Esophagus muscularis mucosa (tissue), 4 donors: ENCODE data around the gene ACTR1B. TPM values are rescaled to one million over a fixed set of nuclear protein-coding genes. Genes with fewer than 3 reads are reported as not detected.

Source experiments
- DNase-seq: peaks from one replicate; pipeline ENCODE4 v3.0.0-alpha.2; 2017; ENCODE audit errors: extremely low spot score
- H3K27ac ChIP-seq, 4 donors: fragments of 200-600 bp; sonication (generic); replicated peaks in 1 of 4; 1 replicate in 3 of 4; 2 replicates in 1 of 4; pipeline ENCODE4 v1.5.1; 2016 to 2019; ENCODE audit warnings: mild to moderate bottlenecking in 1 of 4
- H3K27me3 ChIP-seq, 4 donors: fragments of 200-600 bp; sonication (generic); one replicate each; pipeline versions ENCODE4 v1.5.1 to v1.6.0; 2016 to 2019
- H3K36me3 ChIP-seq, 4 donors: fragments of 200-600 bp; sonication (generic); one replicate each; pipeline ENCODE4 v1.5.1; 2016 to 2019
- H3K4me1 ChIP-seq, 4 donors: fragments of 200-600 bp; sonication (generic); one replicate each; pipeline ENCODE4 v1.5.1; 2016 to 2019
- H3K4me3 ChIP-seq, 4 donors: fragments of 200-600 bp; sonication (generic); 1 replicate in 2 of 4; 2 replicates in 2 of 4; pipeline ENCODE4 v1.5.1; 2016 to 2019; ENCODE audit warnings: mild to moderate bottlenecking in 4 of 4, moderate library complexity in 1 of 4
- H3K9me3 ChIP-seq, 4 donors: fragments of 200-600 bp; sonication (generic); 1 replicate in 3 of 4; 2 replicates in 1 of 4; pipeline ENCODE4 v1.5.1; 2016 to 2019
- CTCF ChIP-seq, 3 experiments: fragments of 200-600 bp in 2 of 3; fragments of 450-650 bp in 1 of 3; sonication (generic) in 2 of 3; IDR thresholded peaks; one replicate each; pipeline ENCODE4 v1.5.1; 2017 to 2019; ENCODE audit warnings: antibody characterized with exemption in 3 of 3, mild to moderate bottlenecking in 2 of 3, moderate library complexity in 1 of 3
- EP300 ChIP-seq: sonication (generic); formaldehyde crosslinking; IDR thresholded peaks from one replicate; pipeline ENCODE4 v1.6.1; 2017; ENCODE audit warnings: antibody characterized with exemption
- POLR2A ChIP-seq: fragments of 450-650 bp; IDR thresholded peaks from one replicate; pipeline ENCODE4 v1.6.1; 2017; ENCODE audit warnings: antibody characterized with exemption, moderate library complexity, mild to moderate bottlenecking, low read depth
- POLR2AphosphoS5 ChIP-seq, 2 donors: sonication (generic); formaldehyde crosslinking; IDR thresholded peaks; one replicate each; pipeline ENCODE4 v1.6.1; 2017; ENCODE audit warnings: antibody characterized with exemption in 2 of 2
- WGBS: methylation state at CpG from one replicate; pipeline ENCODE4 v1.1.5; 2018; 5-methylcytosine and 5-hydroxymethylcytosine counted together
- intact Hi-C: fragments of 100-400 bp; cut with DNase I; formaldehyde crosslinking; loops from one replicate; pipeline ENCODE4 v1.15.1; 2023
- total RNA-seq, 4 donors: library from RNA; depleted of rRNA; stranded (reverse); fragments of >200 nt; gene quantifications; one replicate each; pipeline versions ENCODE4 v1.1.0 to v1.2.1, GENCODE V29; 2016

ACTR1B gene
- total RNA-seq, 4 donors from 2014 or later: 74.3 to 89.2 (median 83.9) TPM

GRCh38 chr2:97660044-97660774 lies 3.6 kb downstream of the ACTR1B start:
- 87% methylated on average over 12 of the region's 20 CpGs for WGBS
- H3K9me3 ChIP-seq: no peaks in the 10 kb centered on the region
- no peak overlapping the region for H3K27ac ChIP-seq
- DNase-seq: no peak
- H3K4me3 ChIP-seq: no peak overlapping the region
- TF ChIP-seq CTCF (IDR thresholded peaks at IDR 0.05) (no peak), EP300 (no peak), POLR2A (no peak), POLR2AphosphoS5 (IDR thresholded peaks at IDR 0.05) (no peak)
- H3K4me1 ChIP-seq: peaks cover 30 to 37% (median 35%) of the 10 kb centered on the region in 4 donors
- intact Hi-C loops: loop anchor here (5.0 kb wide), 1 partner anchor 68 kb away; no protein-coding TSS in a partner anchor
- no peaks in the 10 kb centered on the region for H3K27me3 ChIP-seq
- H3K36me3 ChIP-seq: peaks cover 26 to 58% (median 49%) of the 10 kb centered on the region in 4 donors

GRCh38 chr2:97659256-97660043 lies 4.4 kb downstream of the ACTR1B start:
- Histone ChIP-seq H3K4me3 (no peak overlapping the region), H3K36me3 (peaks cover 26 to 64% (median 55%) of the 10 kb centered on the region in 4 donors), H3K27ac (no peak overlapping the region), H3K27me3 (no peaks in the 10 kb centered on the region), H3K9me3 (no peaks in the 10 kb centered on the region), H3K4me1 (peaks cover 26 to 32% (median 30%) of the 10 kb centered on the region in 4 donors)
- intact Hi-C loops: loop anchor here (5.0 kb wide), 1 partner anchor 67 kb away; no protein-coding TSS in a partner anchor
- no peak for TF ChIP-seq CTCF (IDR thresholded peaks at IDR 0.05)
- TF ChIP-seq POLR2A: no peak
- TF ChIP-seq POLR2AphosphoS5 (IDR thresholded peaks at IDR 0.05): no peak
- no peak for TF ChIP-seq EP300
- WGBS: 91% methylated on average over 24 of the region's 29 CpGs
- DNase-seq: no peak

- TF ChIP-seq CTCF (IDR thresholded peaks at IDR 0.05) (no peak), POLR2AphosphoS5 (IDR thresholded peaks at IDR 0.05) (no peak), EP300 (no peak)
- WGBS: 84% methylated on average over 7 of the region's 13 CpGs
- Histone ChIP-seq H3K36me3 (peaks cover 26 to 70% (median 62%) of the 10 kb centered on the region in 4 donors), H3K27ac (no peak overlapping the region), H3K4me3 (no peak overlapping the region), H3K4me1 (peaks cover 26 to 32% (median 30%) of the 10 kb centered on the region in 4 donors), H3K9me3 (peaks cover 0 to 6% (median 2%) of the 10 kb centered on the region in 4 donors), H3K27me3 (no peaks in the 10 kb centered on the region)
- no peak for DNase-seq
- intact Hi-C loops: no loop called here
Observed at GRCh38 chr2:97658691-97659157, 5.1 kb downstream of the ACTR1B start.

GRCh38 chr2:97657986-97658690 lies 5.7 kb downstream of the ACTR1B start:
- Histone ChIP-seq H3K4me1 (peaks cover 26 to 30% (median 29%) of the 10 kb centered on the region in 4 donors), H3K27ac (no peak overlapping the region), H3K36me3 (peaks cover 26 to 70% (median 65%) of the 10 kb centered on the region in 4 donors), H3K9me3 (peaks cover 0 to 8% (median 2%) of the 10 kb centered on the region in 4 donors), H3K27me3 (no peaks in the 10 kb centered on the region), H3K4me3 (no peak overlapping the region)
- TF ChIP-seq POLR2A (no peak), EP300 (no peak), CTCF (IDR thresholded peaks at IDR 0.05) (no peak), POLR2AphosphoS5 (IDR thresholded peaks at IDR 0.05) (no peak)
- 92% methylated on average over 24 of the region's 37 CpGs for WGBS
- intact Hi-C loops: no loop called here
- DNase-seq: no peak
